Breast epithelium (tissue), 3 donors: ENCODE measurements around the gene LDLRAD4.

Source experiments
- POLR2A ChIP-seq: fragments of 450-650 bp; IDR thresholded peaks from one replicate; pipeline ENCODE4 v1.6.1; 2016; ENCODE audit warnings: antibody characterized with exemption, mild to moderate bottlenecking, moderate library complexity
- POLR2AphosphoS5 ChIP-seq, 3 donors: sonication (generic); formaldehyde crosslinking; IDR thresholded peaks; one replicate each; pipeline ENCODE4 v1.6.1; 2017; ENCODE audit warnings: antibody characterized with exemption in 3 of 3
- TF ChIP-seq, protein P1 (sequence below), 3 donors: fragments of 450-650 bp; IDR thresholded peaks; one replicate each; pipeline ENCODE4 v1.5.1; 2016 to 2017; ENCODE audit warnings: antibody characterized with exemption in 3 of 3, mild to moderate bottlenecking in 3 of 3, moderate library complexity in 3 of 3

- TF ChIP-seq, protein P1, sequence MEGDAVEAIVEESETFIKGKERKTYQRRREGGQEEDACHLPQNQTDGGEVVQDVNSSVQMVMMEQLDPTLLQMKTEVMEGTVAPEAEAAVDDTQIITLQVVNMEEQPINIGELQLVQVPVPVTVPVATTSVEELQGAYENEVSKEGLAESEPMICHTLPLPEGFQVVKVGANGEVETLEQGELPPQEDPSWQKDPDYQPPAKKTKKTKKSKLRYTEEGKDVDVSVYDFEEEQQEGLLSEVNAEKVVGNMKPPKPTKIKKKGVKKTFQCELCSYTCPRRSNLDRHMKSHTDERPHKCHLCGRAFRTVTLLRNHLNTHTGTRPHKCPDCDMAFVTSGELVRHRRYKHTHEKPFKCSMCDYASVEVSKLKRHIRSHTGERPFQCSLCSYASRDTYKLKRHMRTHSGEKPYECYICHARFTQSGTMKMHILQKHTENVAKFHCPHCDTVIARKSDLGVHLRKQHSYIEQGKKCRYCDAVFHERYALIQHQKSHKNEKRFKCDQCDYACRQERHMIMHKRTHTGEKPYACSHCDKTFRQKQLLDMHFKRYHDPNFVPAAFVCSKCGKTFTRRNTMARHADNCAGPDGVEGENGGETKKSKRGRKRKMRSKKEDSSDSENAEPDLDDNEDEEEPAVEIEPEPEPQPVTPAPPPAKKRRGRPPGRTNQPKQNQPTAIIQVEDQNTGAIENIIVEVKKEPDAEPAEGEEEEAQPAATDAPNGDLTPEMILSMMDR (IDR thresholded peaks at IDR 0.05) = no peak
- TF ChIP-seq POLR2A = no peak
- no peak for TF ChIP-seq POLR2AphosphoS5 (IDR thresholded peaks at IDR 0.05)
These were observed 81.5 kb downstream of the LDLRAD4 start for GRCh38 chr18:13300029-13300428.
